ENCODE results near the gene TBC1D20. TPM values are rescaled to one million over a fixed set of nuclear protein-coding genes. Genes with fewer than 3 reads are reported as not detected.
"Not testable (repeated sequence)": the region's sequence is repeated elsewhere in the genome, so short reads cannot be mapped to it uniquely, and the experiment has no call there.

TBC1D20 gene
- total RNA-seq, 1 experiment from 2014 or later: 24.2 TPM

- Histone ChIP-seq H3K27ac (ENCODE audit: low read length) (no peak overlapping the region), H4K20me1 (ENCODE audit: low read length) (0 out of 2 replicates have a peak, but pooled peaks cover 8% of the 10 kb centered on the region), H3K79me2 (ENCODE audit: low read length) (peaks cover 48% of the 10 kb centered on the region), H3K4me2 (ENCODE audit: low read length) (no peak overlapping the region), H3K36me3 (ENCODE audit: low read depth, low read length) (peaks cover 76% of the 10 kb centered on the region), H3K9me3 (ENCODE audit: low read length) (no peaks in the 10 kb centered on the region), H3K4me1 (ENCODE audit: insufficient read depth, low read length) (no peaks in the 10 kb centered on the region), H3K9ac (ENCODE audit: low read length) (no peak overlapping the region), H3K27me3 (ENCODE audit: low read length) (no peaks in the 10 kb centered on the region), H3K9me2 (replicated peaks; ENCODE audit: low read length) (no peaks in the 10 kb centered on the region), H3K4me3 (ENCODE audit: low read length) (no peak overlapping the region), H3F3A (ENCODE audit: low read length, unreplicated experiment) (no peaks in the 10 kb centered on the region), H2AFZ (ENCODE audit: low read length) (no peak overlapping the region)
- ChIA-PET POLR2A (ENCODE audit: unreplicated experiment) (no interaction called here), CTCF (no interaction called here)
- intact Hi-C loops (cut with micrococcal nuclease): no loop called here
- TF ChIP-seq EZH2 (IDR thresholded peaks at IDR 0.05; ENCODE audit: low read length, unreplicated experiment) (no peak), CTCF (conservative IDR thresholded peaks at IDR 0.05; ENCODE audit: low read depth, low read length) (no peak), EZH2phosphoT487 (IDR thresholded peaks at IDR 0.05; ENCODE audit: borderline replicate concordance, low read length) (no peak)
- DNase-seq (no peak), ATAC-seq (no peak)
- BruUV-seq (replicated peaks): no TSS peak
These were observed 74.0 kb downstream of the TBC1D20 start for GRCh38 chr20:388034-388994.

- TF ChIP-seq EZH2phosphoT487 (IDR thresholded peaks at IDR 0.05; ENCODE audit: borderline replicate concordance, low read length) (no peak), CTCF (conservative IDR thresholded peaks at IDR 0.05; ENCODE audit: low read depth, low read length) (no peak), EZH2 (IDR thresholded peaks at IDR 0.05; ENCODE audit: low read length, unreplicated experiment) (no peak)
- Histone ChIP-seq H3K79me2 (ENCODE audit: low read length) (peaks cover 56% of the 10 kb centered on the region), H3K27me3 (ENCODE audit: low read length) (no peaks in the 10 kb centered on the region), H3K9ac (ENCODE audit: low read length) (no peak overlapping the region), H3K9me3 (ENCODE audit: low read length) (no peaks in the 10 kb centered on the region), H3K36me3 (ENCODE audit: low read depth, low read length) (peaks cover 75% of the 10 kb centered on the region), H3K4me3 (ENCODE audit: low read length) (no peak overlapping the region), H4K20me1 (ENCODE audit: low read length) (peaks cover 16% of the 10 kb centered on the region), H3K4me2 (ENCODE audit: low read length) (no peak overlapping the region), H3F3A (ENCODE audit: low read length, unreplicated experiment) (no peaks in the 10 kb centered on the region), H2AFZ (ENCODE audit: low read length) (no peak overlapping the region), H3K9me2 (replicated peaks; ENCODE audit: low read length) (no peaks in the 10 kb centered on the region), H3K27ac (ENCODE audit: low read length) (no peak overlapping the region), H3K4me1 (ENCODE audit: insufficient read depth, low read length) (peaks cover 8% of the 10 kb centered on the region)
- no TSS peak for BruUV-seq (replicated peaks)
- ChIA-PET CTCF (no interaction called here), POLR2A (ENCODE audit: unreplicated experiment) (interaction anchor here (1.1 kb wide), 1 partner anchor 31 kb away, joined by 5 read pairs; no protein-coding TSS in a partner anchor)
- intact Hi-C loops (cut with micrococcal nuclease): no loop called here
- no peak for DNase-seq
- no peak for ATAC-seq
These were observed 74.8 kb downstream of the TBC1D20 start for GRCh38 chr20:387520-387919.

GRCh38 chr20:386634-387033, 75.7 kb downstream of the TBC1D20 start:
- BruUV-seq (replicated peaks); H3K4me2 ChIP-seq (ENCODE audit: low read length); H2AFZ ChIP-seq (ENCODE audit: low read length); H3K9ac ChIP-seq (ENCODE audit: low read length); H3F3A ChIP-seq (ENCODE audit: low read length, unreplicated experiment); H3K9me3 ChIP-seq (ENCODE audit: low read length); ATAC-seq; CTCF ChIA-PET; H3K27me3 ChIP-seq (ENCODE audit: low read length); H3K27ac ChIP-seq (ENCODE audit: low read length); DNase-seq; H3K9me2 ChIP-seq (replicated peaks; ENCODE audit: low read length); H3K4me3 ChIP-seq (ENCODE audit: low read length); intact Hi-C loops (cut with micrococcal nuclease): not testable (repeated sequence)
- Histone ChIP-seq H3K79me2 (ENCODE audit: low read length) (peaks cover 64% of the 10 kb centered on the region), H3K4me1 (ENCODE audit: insufficient read depth, low read length) (peaks cover 14% of the 10 kb centered on the region), H4K20me1 (ENCODE audit: low read length) (peaks cover 22% of the 10 kb centered on the region), H3K36me3 (ENCODE audit: low read depth, low read length) (peaks cover 71% of the 10 kb centered on the region)
- POLR2A ChIA-PET (ENCODE audit: unreplicated experiment): interaction anchor here (1.1 kb wide), 1 partner anchor 30 kb away, joined by 5 read pairs; no protein-coding TSS in a partner anchor

Other genes starting within 250 kb of the TBC1D20 start
- not detected in 2 replicates for gene DEFB129, start 235.3 kb downstream of the TBC1D20 start, total RNA-seq (2014; rRNA removed)
- gene DEFB132, start 204.8 kb downstream of the TBC1D20 start, total RNA-seq (2014; rRNA removed): not detected in 2 replicates
- gene C20orf96, start 171.8 kb downstream of the TBC1D20 start, total RNA-seq (2014; rRNA removed): 3.4 and 5.0 TPM in 2 replicates
- 18.5 and 21.5 TPM in 2 replicates for gene ZCCHC3, start 165.0 kb downstream of the TBC1D20 start, total RNA-seq (2014; rRNA removed)
- gene SOX12, start 137.0 kb downstream of the TBC1D20 start, total RNA-seq (2014; rRNA removed): 13.8 and 18.7 TPM in 2 replicates
- gene NRSN2, start 115.4 kb downstream of the TBC1D20 start, total RNA-seq (2014; rRNA removed): 50.7 and 55.7 TPM in 2 replicates
- gene TRIB3, start 81.8 kb downstream of the TBC1D20 start, total RNA-seq (2014; rRNA removed): 160 and 193 TPM in 2 replicates
- 115 and 137 TPM in 2 replicates for gene RBCK1, start 54.2 kb downstream of the TBC1D20 start, total RNA-seq (2014; rRNA removed)
- 147 and 161 TPM in 2 replicates for gene CSNK2A1, start 81.3 kb upstream of the TBC1D20 start, total RNA-seq (2014; rRNA removed)
- gene TCF15, start 147.8 kb upstream of the TBC1D20 start, total RNA-seq (2014; rRNA removed): 0.40 and 0.98 TPM in 2 replicates
- 99.3 and 105 TPM in 2 replicates for gene SRXN1, start 190.7 kb upstream of the TBC1D20 start, total RNA-seq (2014; rRNA removed)
- gene SCRT2, start 213.3 kb upstream of the TBC1D20 start, total RNA-seq (2014; rRNA removed): not detected in 2 replicates